ENCODE measurements around the gene PDCD11.

- TF ChIP-seq CTCF (conservative IDR thresholded peaks at IDR 0.05) (no peak), EZH2 (IDR thresholded peaks at IDR 0.05; ENCODE audit: low read depth) (no peak)
Measured at GRCh38 chr10:103480521-103480920, 84.1 kb downstream of the PDCD11 start.

All from PC-9 (cell line).